GM18909 (cell line): ENCODE measurements around the gene TMTC2.

Experiments used
- ATAC-seq: cut with Tn5 transposase; IDR thresholded peaks from one replicate; pipeline ENCODE4 v1.9.1; 2021; ENCODE audit warnings: mild to moderate bottlenecking; ENCODE audit not compliant: unreplicated experiment, poor library complexity

Gene TMTC2

GRCh38 chr12:83156815-83157214 is 470.1 kb downstream of the TMTC2 start:
- ATAC-seq = no peak

DNA sequence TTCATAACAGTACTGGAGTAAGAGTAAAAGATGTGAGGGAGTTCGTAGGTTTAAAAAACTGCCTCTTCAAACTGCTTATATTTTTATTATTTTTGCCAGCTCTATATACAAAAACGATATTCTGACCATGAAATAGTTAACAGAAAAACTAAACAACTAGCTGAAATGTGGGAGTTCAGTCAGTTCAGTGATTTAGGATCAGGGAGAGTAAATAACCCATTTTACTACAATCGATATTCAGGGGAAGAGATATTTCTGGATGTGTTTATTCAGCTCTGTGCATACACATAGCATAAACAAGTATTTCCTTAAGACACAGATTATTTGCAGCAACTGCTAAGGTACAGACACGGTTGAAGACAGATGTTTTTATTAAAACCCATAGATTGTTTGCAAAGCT is 470.9 kb downstream of the TMTC2 start:
- no peak for ATAC-seq

- ATAC-seq = no peak
These were observed 472.0 kb downstream of the TMTC2 start for GRCh38 chr12:83158613-83159207.

- ATAC-seq = no peak
These were observed 474.8 kb downstream of the TMTC2 start for GRCh38 chr12:83161456-83161855.

DNA sequence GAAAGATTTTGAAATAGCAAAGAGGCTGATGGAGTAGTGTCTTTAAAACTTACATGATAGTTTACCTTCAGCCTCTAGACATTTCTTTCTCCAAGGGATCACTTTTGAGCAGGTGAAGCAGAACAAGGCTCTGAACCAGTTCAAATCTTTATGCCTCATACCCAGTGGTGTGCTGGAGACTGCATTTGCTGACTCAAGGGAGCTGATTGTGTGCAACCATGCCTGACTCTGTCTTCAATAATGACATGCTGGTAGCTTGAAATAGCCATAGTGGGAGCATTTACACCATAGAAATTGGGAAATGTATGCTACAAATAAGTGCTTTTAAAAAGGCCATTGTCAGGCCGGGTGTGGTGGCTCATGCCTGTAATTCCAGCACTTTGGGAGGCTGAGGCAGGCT is 482.0 kb downstream of the TMTC2 start:
- no peak for ATAC-seq

DNA sequence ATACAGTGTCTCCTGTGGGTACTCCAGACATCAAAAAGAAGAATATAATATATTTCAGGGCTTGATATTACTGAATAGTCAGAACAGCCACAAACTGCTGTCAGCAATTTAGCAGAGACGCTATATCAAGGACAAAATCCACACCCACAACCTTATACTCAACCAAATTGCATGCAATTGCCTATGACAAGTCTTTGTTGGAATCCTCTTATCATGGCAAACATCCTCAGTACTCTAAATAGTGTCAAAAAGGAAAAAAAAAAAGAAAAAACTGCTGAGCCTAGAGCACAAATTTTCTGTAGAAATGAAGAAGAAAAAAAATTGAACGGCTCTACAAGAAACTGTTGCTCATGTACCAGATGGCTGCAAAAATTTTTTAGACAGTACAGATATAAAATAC is 485.7 kb downstream of the TMTC2 start:
- ATAC-seq = no peak

DNA sequence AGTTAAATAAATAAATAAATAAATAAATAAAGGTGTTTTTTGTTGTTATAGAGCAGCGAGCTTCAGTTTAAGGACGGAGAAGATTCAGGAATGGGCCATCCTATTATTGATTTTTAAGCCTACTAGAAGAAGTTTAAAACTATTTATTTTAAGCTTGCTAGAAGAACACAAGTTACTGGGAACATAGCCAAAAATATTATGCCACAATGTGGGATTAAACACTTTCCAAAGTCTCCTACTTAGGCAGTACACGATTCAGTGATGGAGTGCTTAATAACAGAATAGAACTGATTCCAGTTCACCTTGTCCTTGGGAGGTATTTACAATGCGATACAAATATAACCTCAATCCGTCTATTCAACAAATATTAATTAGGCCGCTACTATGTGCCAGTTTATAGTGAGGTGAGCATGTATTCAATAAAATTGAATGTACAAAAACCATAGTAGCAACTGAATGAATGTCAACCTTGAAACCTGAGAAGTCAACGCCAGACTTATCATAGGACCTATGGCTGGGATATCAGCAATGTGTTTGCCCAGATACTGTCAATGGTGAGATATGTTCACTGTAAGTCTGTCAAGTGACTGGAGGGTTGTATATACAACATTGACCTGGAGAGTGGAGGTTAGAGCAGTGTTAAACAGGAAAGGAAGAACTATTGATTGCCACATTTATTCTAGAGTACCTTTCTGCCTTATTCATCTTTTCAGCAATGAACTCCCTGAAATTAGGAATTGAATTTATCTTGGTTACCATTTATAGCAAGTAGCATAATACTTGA is 486.4 kb downstream of the TMTC2 start:
- no peak for ATAC-seq

DNA sequence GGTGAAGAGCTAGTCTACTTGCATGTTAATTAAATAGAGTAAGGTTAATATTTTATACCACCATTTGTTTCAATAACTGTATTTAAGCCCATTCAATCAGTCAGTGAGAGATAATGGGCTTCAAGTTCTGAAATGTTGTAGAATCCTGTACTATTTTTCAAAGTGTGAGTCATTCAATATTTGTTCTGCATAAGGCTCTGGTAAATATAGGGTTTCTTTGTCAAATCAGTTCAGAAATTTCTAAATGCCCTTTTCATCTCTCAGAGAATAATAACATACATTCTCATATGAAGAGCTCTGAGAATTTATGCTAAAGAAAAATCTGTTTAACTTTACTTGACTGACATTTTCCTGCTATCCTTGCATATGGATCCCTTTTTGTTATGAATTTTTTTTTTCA is 493.3 kb downstream of the TMTC2 start:
- no peak for ATAC-seq

DNA sequence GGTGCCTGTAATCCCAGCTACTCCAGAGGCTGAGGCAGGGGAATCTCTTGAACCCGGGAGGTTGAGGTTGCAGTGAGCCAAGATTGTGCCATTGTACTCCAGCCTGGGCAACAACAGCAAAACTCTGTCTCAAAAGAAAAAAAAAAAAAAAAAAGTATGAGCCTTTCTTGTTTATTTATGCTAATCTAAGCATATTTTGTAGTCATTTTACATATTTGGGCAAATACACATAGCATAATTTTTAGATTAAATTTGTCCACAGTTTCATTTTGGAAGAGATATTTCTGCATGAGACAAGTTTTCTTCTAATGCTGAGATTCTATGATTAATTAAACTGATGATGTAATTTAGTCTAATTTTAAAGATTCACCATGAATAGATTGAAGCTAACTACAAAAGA is 494.4 kb downstream of the TMTC2 start:
- no peak for ATAC-seq

DNA sequence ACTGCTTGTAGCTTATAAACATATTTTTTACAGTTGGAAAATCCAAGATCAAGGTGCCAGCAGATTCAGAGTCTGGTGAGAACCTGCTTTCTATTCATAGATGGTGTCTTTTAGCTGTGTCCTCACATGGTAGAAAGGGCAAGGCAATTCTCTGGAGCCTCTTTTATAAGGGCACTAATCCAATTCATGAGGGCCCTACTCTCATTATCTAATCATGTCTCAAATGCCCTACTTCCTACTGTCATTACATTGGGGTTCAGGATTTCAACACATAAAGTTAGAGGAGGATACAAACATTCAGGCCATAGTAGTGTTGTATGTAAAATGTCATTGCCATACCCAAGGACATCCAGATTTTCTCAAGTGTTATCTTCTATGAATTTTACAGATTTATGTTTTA is 496.4 kb downstream of the TMTC2 start:
- ATAC-seq = no peak
